Psoas muscle (tissue), 8 donors: ENCODE results near the gene TPI1. TPM values are rescaled to one million over a fixed set of nuclear protein-coding genes. Genes with fewer than 3 reads are reported as not detected.

Experiments used
- ATAC-seq, 4 donors: fragments of 200-7000 bp; cut with Tn5 transposase; one replicate each; pipeline ENCODE4 v1.9.1; 2020; ENCODE audit warnings: moderate library complexity in 3 of 4, mild to moderate bottlenecking in 2 of 4
- DNase-seq, 2 donors: peaks; one replicate each; pipeline ENCODE4 v3.0.0-alpha.2; 2020
- H3K27ac ChIP-seq: fragments of 200-600 bp; one replicate; pipeline ENCODE4 v1.8.0; 2022
- H3K27me3 ChIP-seq, 3 donors: fragments of 200-600 bp in 1 of 3; one replicate each; pipeline versions ENCODE4 v1.6.1 to v1.8.0; 2013 to 2022; ENCODE audit warnings: low read length in 2 of 3, mild to moderate bottlenecking in 2 of 3, moderate library complexity in 1 of 3; ENCODE audit not compliant: insufficient read depth in 3 of 3
- H3K36me3 ChIP-seq, 2 donors: fragments of 200-600 bp in 1 of 2; one replicate each; pipeline versions ENCODE4 v1.6.1 to v1.8.0; 2013 to 2022; ENCODE audit warnings: low read depth in 1 of 2, mild to moderate bottlenecking in 1 of 2, moderate library complexity in 1 of 2; ENCODE audit not compliant: insufficient read depth in 1 of 2
- H3K4me1 ChIP-seq: fragments of 200-600 bp; one replicate; pipeline ENCODE4 v1.8.0; 2022
- H3K4me3 ChIP-seq: fragments of 200-600 bp; one replicate; pipeline ENCODE4 v1.8.0; 2022; ENCODE audit warnings: mild to moderate bottlenecking
- H3K9me3 ChIP-seq: fragments of 200-600 bp; one replicate; pipeline ENCODE4 v1.8.0; 2022
- CTCF ChIP-seq: fragments of 200-600 bp; IDR thresholded peaks from one replicate; pipeline ENCODE4 v1.8.0; 2022; ENCODE audit warnings: antibody characterized with exemption
- WGBS, 3 donors: extraction: QIAGEN DNeasy Blood & Tissue Kit; methylation state at CpG; one replicate each; pipeline versions ENCODE4 v1.1.6 to v1.1.7; 2013; 5-methylcytosine and 5-hydroxymethylcytosine counted together
- intact Hi-C, 2 donors: fragments of 100-400 bp; cut with DNase I; formaldehyde crosslinking; loops; one replicate each; pipeline versions ENCODE4 v1.11.0 to v1.14.2; 2022
- polyA plus RNA-seq, 3 donors: library from polyadenylated mRNA; stranded (reverse); fragments of 200-250 nt; gene quantifications; one replicate each; pipeline ENCODE4 v1.2.3, GENCODE V29; 2013
- total RNA-seq, 4 donors: library from RNA; stranded (reverse); fragmentation: NEBNext Ultra II Directional in 2 of 4; extraction: Animal tissue kit (Norgen Biotek cat#: 25700) in 2 of 4; gene quantifications; one replicate each; pipeline versions ENCODE4 v1.2.1 to v1.2.4, GENCODE V29; 2021 to 2023
- donor health status: healthy with polysubstance abuse.
- donor health status: DM: no; HTN: no; CAD: no; lungs with moderate emphysema.
- donor health status: Bipolar disorder and iron deficiency.
- donor health status: healthy.
- donor health status: DM: yes; HTN: yes; CAD: no.
- donor health status: DM: no; HTN: no; CAD: no.
- donor health status: DM: no; HTN: no; CAD: no.
- donor health status: DM: yes; HTN: yes; CAD: no.

TPI1 gene
- total and polyA plus RNA-seq, 7 donors: 537 to 952 (median 699) TPM

DNA sequence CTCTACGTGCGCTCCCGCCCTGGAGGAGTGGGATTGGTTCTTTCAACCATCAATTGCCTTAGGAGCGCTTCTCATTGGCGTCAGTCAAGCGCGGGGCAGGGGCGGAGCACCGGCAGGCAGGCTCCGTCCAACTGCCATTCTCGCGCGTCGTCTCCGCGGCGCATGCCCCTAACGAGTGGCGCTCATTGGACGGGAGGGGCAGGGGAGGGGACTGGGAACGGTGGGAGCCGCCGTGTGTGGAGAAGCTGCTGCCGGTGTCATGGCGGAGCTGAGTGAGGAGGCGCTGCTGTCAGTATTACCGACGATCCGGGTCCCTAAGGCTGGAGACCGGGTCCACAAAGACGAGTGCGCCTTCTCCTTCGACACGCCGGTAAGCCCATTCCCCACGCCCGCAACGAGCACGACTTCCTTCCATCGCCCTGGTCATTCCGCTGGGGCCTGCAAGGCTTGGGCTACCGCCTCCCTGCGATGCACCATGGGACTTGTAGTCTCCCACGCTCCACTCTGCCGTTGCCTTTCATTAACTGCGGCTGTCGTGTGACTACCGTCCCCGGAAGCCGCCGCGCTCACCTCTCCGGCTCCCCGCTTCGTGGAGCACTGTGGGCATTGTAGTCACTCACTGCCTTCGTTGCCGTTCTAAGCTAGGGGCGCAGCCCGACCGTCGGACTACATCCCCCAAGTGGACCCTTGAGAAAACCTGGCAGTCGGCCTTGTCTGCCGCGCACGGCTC is 15.2 kb upstream of the TPI1 start, which contains the start of gene USP5:
Gene USP5, plus strand, starts transcription at position 230 of the 730 bp plus-strand sequence. Its CDS starts 30 bp downstream, at position 260.
- peak within 1 kb of the TSS; percentile 98 for H3K27ac ChIP-seq
- DNase-seq: peak; percentile 99 to 100
- intact Hi-C loops: no loop called here
- peak within 1 kb of the TSS; percentile 85 for H3K4me3 ChIP-seq
- H3K4me1 ChIP-seq: peaks cover 14% of the 10 kb centered on the region
- H3K9me3 ChIP-seq: no peaks in the 10 kb centered on the region
- peaks cover 0 to 26% of the 10 kb centered on the region in 2 donors for H3K36me3 ChIP-seq
- peak; percentile 89 to 91 (median 90) for ATAC-seq
- TF ChIP-seq CTCF: no peak
- no peaks in the 10 kb centered on the region for H3K27me3 ChIP-seq
- WGBS, 3 donors: 0 to 1% (median 0%) methylated on average over 65 of the region's 65 CpGs

GRCh38 chr12:6852651-6853354 is 14.5 kb upstream of the TPI1 start:
- no peaks in the 10 kb centered on the region for H3K27me3 ChIP-seq
- peaks cover 0 to 34% of the 10 kb centered on the region in 2 donors for H3K36me3 ChIP-seq
- ATAC-seq (no peak), DNase-seq (peak in 1 of 2 donors; percentile 70)
- peaks cover 14% of the 10 kb centered on the region for H3K4me1 ChIP-seq
- H3K9me3 ChIP-seq: no peaks in the 10 kb centered on the region
- peak overlapping the region; percentile 85 for H3K4me3 ChIP-seq
- H3K27ac ChIP-seq: peak overlapping the region; percentile 98
- intact Hi-C loops: no loop called here
- WGBS, 3 donors: 2 to 5% (median 3%) methylated on average over 13 to 18 of the region's 18 CpGs
- TF ChIP-seq CTCF: no peak

GRCh38 chr12:6853626-6854025 is 13.7 kb upstream of the TPI1 start:
- ATAC-seq: no peak
- DNase-seq: no peak
- Histone ChIP-seq H3K4me3 (peak overlapping the region; percentile 85), H3K27me3 (no peaks in the 10 kb centered on the region), H3K36me3 (peaks cover 7 to 42% of the 10 kb centered on the region in 2 donors), H3K9me3 (no peaks in the 10 kb centered on the region), H3K27ac (peak overlapping the region; percentile 98), H3K4me1 (peaks cover 14% of the 10 kb centered on the region)
- 38 to 77% (median 56%) methylated on average over 1 of the region's 1 CpG for WGBS, 3 donors
- intact Hi-C loops: no loop called here
- no peak for TF ChIP-seq CTCF

DNA sequence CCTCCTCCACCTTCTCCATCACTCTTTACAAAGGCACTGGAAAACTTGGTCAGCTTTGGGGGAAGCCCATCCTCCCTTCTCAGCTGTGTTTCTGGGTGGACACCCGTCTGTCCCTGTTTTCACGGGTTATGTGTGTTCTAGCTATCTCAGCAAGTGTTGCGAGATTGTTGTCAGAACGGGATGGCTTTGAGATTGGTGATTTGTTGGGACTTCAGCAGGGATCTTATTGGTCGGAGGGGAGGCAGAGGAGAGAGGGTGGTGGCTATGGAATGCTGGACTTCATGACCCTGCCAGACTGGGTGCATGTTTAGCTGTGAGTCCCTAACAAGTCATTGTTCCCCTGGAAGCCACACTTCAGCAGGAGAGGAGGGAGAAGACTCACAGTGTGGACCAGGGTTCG is 13.3 kb upstream of the TPI1 start:
- peaks cover 14% of the 10 kb centered on the region for H3K4me1 ChIP-seq
- ATAC-seq (no peak), DNase-seq (no peak)
- peak overlapping the region; percentile 98 for H3K27ac ChIP-seq
- intact Hi-C loops: no loop called here
- H3K9me3 ChIP-seq: no peaks in the 10 kb centered on the region
- 80 to 81% (median 80%) methylated on average over 6 of the region's 6 CpGs for WGBS, 3 donors
- H3K27me3 ChIP-seq: no peaks in the 10 kb centered on the region
- peak overlapping the region; percentile 10 for H3K4me3 ChIP-seq
- peaks cover 7 to 46% of the 10 kb centered on the region in 2 donors for H3K36me3 ChIP-seq
- TF ChIP-seq CTCF: no peak
